Erythroblast (primary cell): Measurements from ENCODE around the gene METTL24.

ENCODE experiments used
- GATA1 ChIP-seq: IDR thresholded peaks from 2 replicates; pipeline ENCODE4 v1.6.1; 2011; ENCODE audit warnings: low read depth, mild to moderate bottlenecking, control low read depth, low read length, moderate library complexity
- POLR2A ChIP-seq: IDR thresholded peaks from 2 replicates; pipeline ENCODE4 v1.6.1; 2011; ENCODE audit warnings: mild to moderate bottlenecking, low read length

DNA sequence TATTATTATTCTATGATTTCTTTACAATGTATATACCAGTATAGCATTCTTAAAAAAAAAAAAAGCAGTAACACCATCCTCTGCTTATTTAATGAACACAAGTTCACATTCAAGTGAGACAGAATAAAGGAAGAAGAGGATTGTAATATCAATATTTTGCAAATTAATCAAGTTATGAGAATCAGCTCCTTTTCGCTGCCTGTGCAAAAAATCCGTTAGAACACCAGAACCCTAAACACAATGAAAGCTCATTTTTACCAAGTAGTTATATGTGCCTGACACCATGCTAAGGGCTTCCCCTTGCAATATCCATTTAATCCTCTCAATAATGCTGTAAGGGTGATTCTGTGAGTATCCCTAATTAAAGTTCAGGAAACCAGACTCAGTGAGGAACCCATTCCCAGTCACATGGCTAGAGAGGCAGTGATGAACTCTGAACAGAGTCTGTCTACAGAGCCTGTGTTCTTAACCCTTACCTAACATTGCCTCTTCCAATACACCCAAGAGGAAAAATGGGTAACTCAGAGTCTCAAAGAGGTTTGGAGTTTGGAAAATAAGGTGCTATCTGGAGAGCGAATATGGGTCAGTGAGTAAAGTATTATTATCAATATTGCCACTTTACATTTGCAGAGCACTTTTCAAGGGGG is 111.1 kb downstream of the METTL24 start:
- TF ChIP-seq POLR2A (no peak), GATA1 (no peak)
